ENCODE measurements around the gene SLC35F1. TPM values are rescaled to one million over a fixed set of nuclear protein-coding genes. Genes with fewer than 3 reads are reported as not detected.

SLC35F1 gene
- total RNA-seq, 2 donors from 2014 or later = 1.5 to 2.1 TPM

GRCh38 chr6:118333772-118334171 is 426.7 kb downstream of the SLC35F1 start:
- DNase-seq (ENCODE audit: low spot score) = no peak
- no peaks in the 10 kb centered on the region for H3K36me3 ChIP-seq
- intact Hi-C loops (cut with DNase I) = no loop called here
- no peaks in the 10 kb centered on the region for H3K4me1 ChIP-seq (replicated peaks)
- H3K27ac ChIP-seq = no peak overlapping the region
- no peaks in the 10 kb centered on the region for H3K27me3 ChIP-seq (replicated peaks; ENCODE audit: insufficient read depth)
- H3K9me3 ChIP-seq = no peaks in the 10 kb centered on the region
- 32% methylated on average over 1 of the region's 1 CpG for WGBS
- TF ChIP-seq POLR2AphosphoS5 (IDR thresholded peaks at IDR 0.05) (no peak), CTCF (IDR thresholded peaks at IDR 0.05) (no peak), POLR2A (IDR thresholded peaks at IDR 0.05) (no peak)
- H3K4me3 ChIP-seq = no peak overlapping the region

GRCh38 chr6:118334634-118335033 is 427.6 kb downstream of the SLC35F1 start:
- Histone ChIP-seq H3K4me3 (no peak overlapping the region), H3K27ac (no peak overlapping the region), H3K36me3 (no peaks in the 10 kb centered on the region), H3K27me3 (replicated peaks; ENCODE audit: insufficient read depth) (no peaks in the 10 kb centered on the region), H3K4me1 (replicated peaks) (no peaks in the 10 kb centered on the region), H3K9me3 (no peaks in the 10 kb centered on the region)
- 89% methylated on average over 1 of the region's 1 CpG for WGBS
- no peak for TF ChIP-seq POLR2A (IDR thresholded peaks at IDR 0.05)
- TF ChIP-seq POLR2AphosphoS5 (IDR thresholded peaks at IDR 0.05) = no peak
- no peak for TF ChIP-seq CTCF (IDR thresholded peaks at IDR 0.05)
- DNase-seq (ENCODE audit: low spot score) = no peak
- intact Hi-C loops (cut with DNase I) = no loop called here

- no peak overlapping the region for H3K27ac ChIP-seq
- no peaks in the 10 kb centered on the region for H3K4me1 ChIP-seq (replicated peaks)
- no peaks in the 10 kb centered on the region for H3K9me3 ChIP-seq
- no peaks in the 10 kb centered on the region for H3K27me3 ChIP-seq (replicated peaks; ENCODE audit: insufficient read depth)
- intact Hi-C loops (cut with DNase I) = no loop called here
- TF ChIP-seq POLR2AphosphoS5 (IDR thresholded peaks at IDR 0.05) (no peak), POLR2A (IDR thresholded peaks at IDR 0.05) (no peak), CTCF (IDR thresholded peaks at IDR 0.05) (no peak)
- no peak for DNase-seq (ENCODE audit: low spot score)
- WGBS = 85% methylated on average over 1 of the region's 1 CpG
- no peak overlapping the region for H3K4me3 ChIP-seq
- H3K36me3 ChIP-seq = no peaks in the 10 kb centered on the region
Observed at GRCh38 chr6:118335325-118335816, 428.3 kb downstream of the SLC35F1 start.

GRCh38 chr6:118344014-118344670 is 437.1 kb downstream of the SLC35F1 start:
- no peak overlapping the region for H3K4me3 ChIP-seq
- no peaks in the 10 kb centered on the region for H3K9me3 ChIP-seq
- H3K4me1 ChIP-seq (replicated peaks) = no peaks in the 10 kb centered on the region
- WGBS = 90% methylated on average over 6 of the region's 6 CpGs
- no peak for DNase-seq (ENCODE audit: low spot score)
- no peak overlapping the region for H3K27ac ChIP-seq
- no peaks in the 10 kb centered on the region for H3K27me3 ChIP-seq (replicated peaks; ENCODE audit: insufficient read depth)
- TF ChIP-seq POLR2AphosphoS5 (IDR thresholded peaks at IDR 0.05) = no peak
- TF ChIP-seq POLR2A (IDR thresholded peaks at IDR 0.05) = no peak
- TF ChIP-seq CTCF (IDR thresholded peaks at IDR 0.05) = no peak
- no peaks in the 10 kb centered on the region for H3K36me3 ChIP-seq
- intact Hi-C loops (cut with DNase I) = no loop called here

GRCh38 chr6:118350881-118351430 is 443.9 kb downstream of the SLC35F1 start:
- no peak for DNase-seq (ENCODE audit: low spot score)
- H3K9me3 ChIP-seq = no peaks in the 10 kb centered on the region
- no peaks in the 10 kb centered on the region for H3K36me3 ChIP-seq
- H3K4me1 ChIP-seq (replicated peaks) = no peaks in the 10 kb centered on the region
- TF ChIP-seq POLR2AphosphoS5 (IDR thresholded peaks at IDR 0.05) (peak; percentile 28), POLR2A (IDR thresholded peaks at IDR 0.05) (no peak)
- no peak overlapping the region for H3K27ac ChIP-seq
- WGBS = 56% methylated on average over 5 of the region's 5 CpGs
- H3K4me3 ChIP-seq = no peak overlapping the region
- intact Hi-C loops (cut with DNase I) = no loop called here
- no peaks in the 10 kb centered on the region for H3K27me3 ChIP-seq (replicated peaks; ENCODE audit: insufficient read depth)

Measured in prostate gland (tissue), 2 donors.